H7 (cell line): ENCODE results near the gene ADAMTSL1. TPM values are rescaled to one million over a fixed set of nuclear protein-coding genes. Genes with fewer than 3 reads are reported as not detected.

Experiments used
- DNase-seq: peaks from one replicate; pipeline ENCODE4 v3.0.0; 2012
- H3K27me3 ChIP-seq: 2 replicates; pipeline ENCODE4 v1.6.0; 2011; ENCODE audit warnings: mild to moderate bottlenecking, low read length; ENCODE audit not compliant: control insufficient read depth, insufficient read depth
- H3K36me3 ChIP-seq: replicated peaks from 2 replicates; pipeline ENCODE4 v1.5.1; 2011; ENCODE audit warnings: low read length; ENCODE audit not compliant: control insufficient read depth, insufficient read depth
- H3K4me3 ChIP-seq: 2 replicates; pipeline ENCODE4 v1.5.1; 2011; ENCODE audit warnings: low read depth, mild to moderate bottlenecking, control low read depth, low read length, moderate library complexity; ENCODE audit not compliant: insufficient read depth
- total RNA-seq: library from RNA; depleted of rRNA; stranded (reverse); fragments of >200 nt; shearing (Covaris generic); gene quantifications from 2 replicates; pipeline ENCODE4 v1.2.3, GENCODE V29; 2014

ADAMTSL1 gene
- total RNA-seq, 1 experiment from 2014 or later: 1.8 TPM

GRCh38 chr9:18502546-18502945, 28.6 kb downstream of the ADAMTSL1 start:
- Histone ChIP-seq H3K27me3 (no peaks in the 10 kb centered on the region), H3K36me3 (no peaks in the 10 kb centered on the region), H3K4me3 (no peak overlapping the region)
- no peak for DNase-seq

GRCh38 chr9:18504707-18505106, 30.8 kb downstream of the ADAMTSL1 start:
- peak; percentile 79 for DNase-seq
- Histone ChIP-seq H3K36me3 (no peaks in the 10 kb centered on the region), H3K27me3 (no peaks in the 10 kb centered on the region), H3K4me3 (no peak overlapping the region)

DNA sequence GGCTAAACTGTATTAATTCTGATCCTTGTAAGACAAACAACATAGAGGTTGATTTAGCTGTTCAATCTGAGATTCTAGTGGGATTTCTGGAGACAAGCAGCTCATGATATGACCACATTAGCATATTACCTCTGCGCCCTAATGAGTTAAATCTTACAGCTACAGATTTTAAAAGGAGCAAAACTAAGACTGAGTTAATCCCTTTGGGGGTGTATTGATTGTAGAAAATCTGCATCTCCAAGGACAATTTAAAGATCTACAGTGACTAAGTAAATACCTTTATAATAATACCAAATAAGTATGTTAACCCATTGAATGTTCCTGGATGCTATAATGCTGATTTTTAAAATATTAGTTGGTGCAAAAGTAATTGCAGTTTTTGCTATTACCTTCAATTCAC, 33.2 kb downstream of the ADAMTSL1 start:
- H3K27me3 ChIP-seq: no peaks in the 10 kb centered on the region
- no peaks in the 10 kb centered on the region for H3K36me3 ChIP-seq
- no peak overlapping the region for H3K4me3 ChIP-seq
- DNase-seq: no peak

- no peak overlapping the region for H3K4me3 ChIP-seq
- H3K36me3 ChIP-seq: no peaks in the 10 kb centered on the region
- DNase-seq: no peak
- H3K27me3 ChIP-seq: no peaks in the 10 kb centered on the region
Observed at GRCh38 chr9:18516514-18516913, 42.6 kb downstream of the ADAMTSL1 start.

- H3K27me3 ChIP-seq: no peaks in the 10 kb centered on the region
- H3K36me3 ChIP-seq: no peaks in the 10 kb centered on the region
- DNase-seq: no peak
- no peak overlapping the region for H3K4me3 ChIP-seq
Observed at GRCh38 chr9:18516965-18517364, 43.0 kb downstream of the ADAMTSL1 start.

- no peak for DNase-seq
- Histone ChIP-seq H3K36me3 (no peaks in the 10 kb centered on the region), H3K4me3 (no peak overlapping the region), H3K27me3 (no peaks in the 10 kb centered on the region)
Observed at GRCh38 chr9:18520416-18521047, 46.6 kb downstream of the ADAMTSL1 start.

- no peak for DNase-seq
- Histone ChIP-seq H3K36me3 (no peaks in the 10 kb centered on the region), H3K4me3 (no peak overlapping the region), H3K27me3 (no peaks in the 10 kb centered on the region)
Observed at GRCh38 chr9:18526685-18527084, 52.7 kb downstream of the ADAMTSL1 start.

DNA sequence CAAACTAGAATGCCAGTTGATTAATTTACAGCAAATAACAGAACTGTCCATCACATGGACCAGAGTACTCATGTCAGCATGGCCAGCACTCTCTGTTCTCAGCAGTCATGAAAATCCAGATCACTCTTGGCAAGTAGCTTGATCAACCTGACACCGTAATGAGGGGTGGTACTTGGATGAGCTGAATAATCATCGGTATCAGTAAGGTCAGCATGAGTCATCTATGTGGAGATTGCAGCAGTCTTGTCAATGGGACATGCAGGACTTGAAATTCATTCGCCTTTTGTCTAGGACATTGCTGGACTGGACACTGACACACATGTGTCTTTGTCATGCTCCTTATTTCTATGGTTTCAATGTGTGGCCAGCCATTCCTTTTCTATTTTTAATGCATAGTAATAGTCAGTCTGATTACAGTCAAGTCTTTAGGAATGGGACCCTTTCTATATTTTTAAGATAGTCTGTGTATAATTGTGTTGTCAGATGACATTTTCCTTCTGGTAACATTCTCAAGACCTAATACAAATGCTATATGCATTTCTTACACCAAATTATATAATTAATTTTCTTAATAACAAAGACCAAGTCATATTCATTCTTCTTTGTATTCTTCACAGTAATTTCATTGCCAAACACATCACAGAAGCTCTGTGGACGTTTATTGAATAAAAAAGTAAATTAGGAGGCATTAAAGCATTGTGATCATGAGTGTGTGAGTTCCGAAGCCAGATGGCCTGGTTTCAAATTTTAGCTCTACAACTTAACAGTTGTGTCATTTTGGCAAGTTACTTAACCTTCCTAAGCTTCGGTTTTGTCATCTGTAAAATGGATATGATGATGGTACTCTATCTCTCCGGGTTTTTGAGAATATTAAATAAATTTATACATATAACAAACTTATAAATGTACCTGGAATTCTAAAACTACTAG, 57.4 kb downstream of the ADAMTSL1 start:
- H3K27me3 ChIP-seq: no peaks in the 10 kb centered on the region
- DNase-seq: no peak
- no peaks in the 10 kb centered on the region for H3K36me3 ChIP-seq
- no peak overlapping the region for H3K4me3 ChIP-seq

DNA sequence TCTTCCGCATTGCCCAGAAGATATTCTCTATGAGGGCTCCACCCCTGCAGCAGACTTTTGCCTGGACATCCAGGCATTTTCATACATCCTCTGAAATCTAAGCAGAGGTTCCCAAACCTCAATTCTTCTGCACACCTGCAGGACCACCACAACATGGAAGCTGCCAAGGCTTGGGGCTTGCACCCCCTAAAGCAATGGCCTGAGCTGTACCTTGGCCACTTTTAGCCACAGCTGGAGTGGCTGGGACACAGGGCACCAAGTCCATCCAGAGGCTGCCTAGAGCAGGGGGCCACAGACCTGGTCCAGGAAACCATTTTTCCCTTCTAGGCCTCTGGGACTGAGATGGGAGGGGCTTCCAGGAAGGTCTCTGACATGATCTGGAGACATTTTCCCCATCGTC, 60.7 kb downstream of the ADAMTSL1 start:
- no peak for DNase-seq
- H3K27me3 ChIP-seq: no peaks in the 10 kb centered on the region
- no peaks in the 10 kb centered on the region for H3K36me3 ChIP-seq
- H3K4me3 ChIP-seq: no peak overlapping the region

- no peaks in the 10 kb centered on the region for H3K36me3 ChIP-seq
- H3K27me3 ChIP-seq: no peaks in the 10 kb centered on the region
- DNase-seq: no peak
- no peak overlapping the region for H3K4me3 ChIP-seq
Observed at GRCh38 chr9:18536554-18536953, 62.6 kb downstream of the ADAMTSL1 start.

GRCh38 chr9:18539203-18539693, 65.3 kb downstream of the ADAMTSL1 start:
- Histone ChIP-seq H3K4me3 (no peak overlapping the region), H3K27me3 (no peaks in the 10 kb centered on the region), H3K36me3 (no peaks in the 10 kb centered on the region)
- DNase-seq: no peak

- DNase-seq: no peak
Observed at GRCh38 chr9:18542837-18543405, 69.0 kb downstream of the ADAMTSL1 start.

DNA sequence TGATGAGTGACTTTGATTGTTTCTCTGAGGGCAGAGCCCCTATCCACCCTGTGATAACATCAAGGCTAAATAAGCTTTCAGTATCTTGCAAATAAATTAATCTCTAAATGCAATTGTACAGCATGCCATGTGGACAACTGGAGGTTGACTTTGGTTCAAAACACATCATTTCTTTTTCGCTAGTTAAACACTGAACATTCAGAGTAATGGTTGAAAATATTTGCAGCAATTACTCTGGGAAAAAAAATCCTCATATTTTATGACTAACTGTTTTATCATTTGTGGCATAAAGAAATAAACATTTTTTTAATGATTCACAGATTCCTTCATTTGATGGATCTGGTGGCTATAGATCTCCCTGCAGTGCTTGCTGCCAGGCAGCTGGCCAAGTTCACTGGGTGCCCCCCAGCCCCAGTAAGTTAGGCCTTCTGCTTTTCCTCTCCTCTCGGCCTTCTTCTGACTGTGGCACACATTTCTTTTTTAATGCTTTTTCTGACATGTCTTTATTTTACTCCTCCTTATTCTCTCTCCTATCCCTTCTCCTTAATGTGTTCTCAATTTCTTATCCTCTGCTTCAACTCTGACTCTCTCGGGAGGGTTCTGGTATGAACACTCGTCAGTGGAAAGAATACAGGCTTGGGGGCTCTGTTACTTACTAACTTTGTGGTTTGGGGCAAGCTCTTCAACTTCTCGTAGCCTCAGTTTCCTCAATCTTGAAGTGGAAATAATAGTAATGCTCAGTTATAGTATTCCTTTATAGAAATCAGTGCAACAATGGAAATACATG, 69.6 kb downstream of the ADAMTSL1 start:
- H3K27me3 ChIP-seq: no peaks in the 10 kb centered on the region
- no peak overlapping the region for H3K4me3 ChIP-seq
- no peaks in the 10 kb centered on the region for H3K36me3 ChIP-seq
- no peak for DNase-seq

More at GRCh38 chr9:18542837-18543405, 69.0 kb downstream of the ADAMTSL1 start:
- no peaks in the 10 kb centered on the region for H3K27me3 ChIP-seq
- H3K36me3 ChIP-seq: no peaks in the 10 kb centered on the region
- no peak overlapping the region for H3K4me3 ChIP-seq

GRCh38 chr9:18544456-18544855, 70.5 kb downstream of the ADAMTSL1 start:
- Histone ChIP-seq H3K4me3 (no peak overlapping the region), H3K36me3 (no peaks in the 10 kb centered on the region), H3K27me3 (no peaks in the 10 kb centered on the region)
- no peak for DNase-seq
